ENCODE results near the gene BBC3. TPM values are rescaled to one million over a fixed set of nuclear protein-coding genes. Genes with fewer than 3 reads are reported as not detected.
A peak's percentile ranks its signal among the peaks of the same experiment; 100 is the strongest.
"Not testable (repeated sequence)": the region's sequence is repeated elsewhere in the genome, so short reads cannot be mapped to it uniquely, and the experiment has no call there.

The BBC3 gene
- 5.1 TPM for polyA plus RNA-seq

- no peaks in the 10 kb centered on the region for H3K9me3 Mint-ChIP-seq
Observed at GRCh38 chr19:47230921-47231214, at the start of gene BBC3. BBC3 (minus strand) TSS chr19:47231199; CDS start chr19:47228431, 2,768 bp downstream.

DNA sequence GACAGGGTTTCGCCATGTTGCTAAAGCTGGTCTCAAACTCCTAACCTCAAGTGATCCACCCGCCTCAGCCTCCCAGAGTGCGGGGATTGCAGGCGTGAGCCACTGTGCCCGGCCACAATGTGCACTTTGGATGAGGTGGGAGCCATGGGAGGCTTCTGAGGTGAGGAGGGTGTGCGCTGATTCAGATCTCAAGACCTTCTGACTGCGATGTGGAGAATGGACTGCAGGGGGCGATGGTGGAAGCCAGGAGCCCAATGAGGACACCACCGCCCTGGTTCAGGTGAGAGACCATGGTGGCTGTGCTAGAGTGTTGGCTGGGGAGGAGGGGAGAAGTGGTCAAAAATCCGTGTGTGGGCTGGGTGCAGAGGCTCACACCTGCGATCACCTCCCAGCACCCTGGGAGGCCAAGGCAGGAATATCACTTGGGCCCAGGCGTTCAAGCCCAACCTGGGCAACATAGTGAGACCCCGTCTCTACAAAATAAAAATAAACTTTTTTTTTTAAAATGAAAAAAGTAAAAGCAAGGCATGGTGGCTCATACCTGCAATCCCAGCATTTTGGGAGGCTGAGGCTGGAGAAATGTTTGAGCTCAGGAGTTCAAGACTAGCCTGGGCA is 49.3 kb upstream of the BBC3 start:
- no peaks in the 10 kb centered on the region for H3K9me3 Mint-ChIP-seq
- no peak overlapping the region for H3K27ac Mint-ChIP-seq
- H3K27me3 Mint-ChIP-seq: no peaks in the 10 kb centered on the region
- peak overlapping the region in 1 of 4 donors; percentile 24 for H3K4me3 Mint-ChIP-seq
- peaks cover 6% of the 10 kb centered on the region for H3K36me3 Mint-ChIP-seq
- H3K4me1 Mint-ChIP-seq: peaks cover 8 to 15% (median 10%) of the 10 kb centered on the region in 3 donors

More at GRCh38 chr19:47230921-47231214, at the start of gene BBC3:
- peaks cover 4% of the 10 kb centered on the region for H3K27me3 Mint-ChIP-seq
- H3K4me1 Mint-ChIP-seq: peaks cover 6 to 19% (median 15%) of the 10 kb centered on the region in 3 donors
- peak within 1 kb of the TSS; percentile 59 to 82 (median 78) for H3K4me3 Mint-ChIP-seq
- H3K36me3 Mint-ChIP-seq: no peaks in the 10 kb centered on the region
- peak within 1 kb of the TSS; percentile 79 to 91 (median 80) for H3K27ac Mint-ChIP-seq

- H3K4me3 Mint-ChIP-seq: peak overlapping the region in 2 of 4 donors; percentile 5 to 89
- H3K9me3 Mint-ChIP-seq, H3K36me3 Mint-ChIP-seq, H3K27me3 Mint-ChIP-seq: not testable (repeated sequence)
- peak overlapping the region in 1 of 3 donors; percentile 90 for H3K27ac Mint-ChIP-seq
- peaks cover 10 to 16% (median 12%) of the 10 kb centered on the region in 3 donors for H3K4me1 Mint-ChIP-seq
Observed at GRCh38 chr19:47276513-47276912, 45.5 kb upstream of the BBC3 start.

DNA sequence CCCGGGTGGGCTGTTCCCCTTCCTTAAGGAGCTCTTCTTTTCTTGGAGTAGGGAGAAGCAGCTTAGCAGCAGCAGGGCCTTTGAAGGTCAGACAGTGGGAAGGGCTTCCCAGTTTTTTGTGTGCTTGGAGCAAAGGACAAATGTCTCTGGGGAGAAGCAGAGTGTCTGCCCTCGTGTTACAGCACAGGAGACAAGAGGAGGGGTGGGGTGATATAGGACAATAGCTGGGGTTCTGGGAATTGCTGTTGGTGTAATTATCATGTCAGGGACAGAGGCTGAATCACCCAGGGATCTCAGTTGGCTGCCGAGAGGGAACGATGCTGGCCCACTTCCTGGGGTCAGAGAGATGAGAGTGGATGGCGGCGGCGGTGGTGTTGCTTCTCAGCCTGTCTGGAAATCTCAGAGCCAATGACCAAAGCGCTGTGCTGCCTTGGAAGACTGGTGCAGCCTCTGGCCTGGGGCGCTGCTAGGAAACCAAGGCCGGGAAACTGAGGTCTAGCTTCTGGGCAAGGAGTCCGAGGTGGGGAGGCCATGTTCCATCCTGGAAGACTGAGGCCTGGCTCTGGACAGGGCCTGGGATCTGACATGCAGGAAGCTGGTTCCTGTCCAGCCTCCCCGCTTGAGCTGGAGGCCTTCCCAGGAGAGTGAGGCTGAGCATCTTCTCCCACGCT is 44.9 kb upstream of the BBC3 start:
- H3K9me3 Mint-ChIP-seq: no peaks in the 10 kb centered on the region
- H3K4me1 Mint-ChIP-seq: peaks cover 10 to 18% (median 12%) of the 10 kb centered on the region in 3 donors
- no peaks in the 10 kb centered on the region for H3K27me3 Mint-ChIP-seq
- peaks cover 6% of the 10 kb centered on the region for H3K36me3 Mint-ChIP-seq
- H3K4me3 Mint-ChIP-seq: peak overlapping the region; percentile 74 to 89 (median 86)
- H3K27ac Mint-ChIP-seq: peak overlapping the region in 1 of 3 donors; percentile 90

- peak overlapping the region in 1 of 3 donors; percentile 90 for H3K27ac Mint-ChIP-seq
Observed at GRCh38 chr19:47274891-47275761, 44.1 kb upstream of the BBC3 start.

GRCh38 chr19:47274071-47274890 is 43.3 kb upstream of the BBC3 start, which contains the start of gene INAFM1:
INAFM1 (plus strand) TSS chr19:47274885; CDS start chr19:47274920, 35 bp downstream.
- Mint-ChIP-seq H3K9me3 (no peaks in the 10 kb centered on the region), H3K4me1 (peaks cover 10 to 13% (median 12%) of the 10 kb centered on the region in 3 donors), H3K36me3 (peaks cover 3% of the 10 kb centered on the region), H3K27me3 (no peaks in the 10 kb centered on the region), H3K27ac (peak within 1 kb of the TSS; percentile 96 to 98 (median 98)), H3K4me3 (peak within 1 kb of the TSS; percentile 95 to 97 (median 96))

More at GRCh38 chr19:47274891-47275761, 44.1 kb upstream of the BBC3 start:
- Mint-ChIP-seq H3K27me3 (no peaks in the 10 kb centered on the region), H3K4me3 (peak overlapping the region; percentile 74 to 97 (median 86)), H3K4me1 (peaks cover 10 to 15% (median 12%) of the 10 kb centered on the region in 3 donors), H3K36me3 (peaks cover 6% of the 10 kb centered on the region), H3K9me3 (no peaks in the 10 kb centered on the region)

DNA sequence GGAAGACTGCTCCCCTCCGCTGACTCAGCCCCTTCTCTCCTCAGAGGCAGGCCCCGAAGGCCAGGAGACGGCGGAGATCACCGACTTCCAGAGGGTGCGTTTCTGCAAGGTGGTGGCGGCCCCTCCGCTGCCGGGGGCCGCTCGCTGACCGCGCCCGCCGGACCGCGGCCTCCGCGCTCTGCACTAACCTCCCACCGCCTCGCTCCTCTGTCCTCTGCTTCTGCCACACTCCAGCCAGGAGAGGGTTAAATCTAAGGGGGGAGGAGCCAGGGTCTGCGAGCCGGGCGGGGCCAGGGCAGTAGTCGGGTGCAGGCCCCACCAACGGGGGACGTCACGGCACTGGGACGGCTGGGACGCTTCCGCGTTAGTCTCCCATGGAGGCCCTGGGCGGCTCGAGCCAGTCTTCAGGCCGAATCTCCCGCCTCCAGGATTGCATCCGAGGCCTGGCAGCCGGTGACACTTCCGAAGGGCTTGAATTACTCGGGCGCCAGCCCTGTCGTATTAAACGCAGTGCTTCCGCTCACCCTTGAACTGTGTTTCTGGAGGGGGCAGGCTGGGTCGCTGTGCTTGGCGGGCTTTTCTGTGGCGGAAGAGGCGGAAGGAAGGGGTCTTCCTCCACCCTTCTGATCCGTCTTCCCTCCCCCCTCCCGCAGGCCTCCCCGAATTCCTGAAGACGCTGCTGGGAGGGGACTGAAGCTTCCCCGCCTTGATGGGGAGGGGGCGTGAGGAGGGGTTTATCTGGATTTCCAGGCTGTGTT is 42.5 kb upstream of the BBC3 start:
- Mint-ChIP-seq H3K27ac (peak overlapping the region; percentile 96 to 98 (median 98)), H3K4me3 (peak overlapping the region; percentile 95 to 97 (median 96))

GRCh38 chr19:47272448-47273312 is 41.7 kb upstream of the BBC3 start:
- Mint-ChIP-seq H3K9me3 (no peaks in the 10 kb centered on the region), H3K4me3 (peak overlapping the region; percentile 80 to 96 (median 88)), H3K4me1 (peaks cover 9 to 12% (median 10%) of the 10 kb centered on the region in 3 donors), H3K27ac (peak overlapping the region in 2 of 3 donors; percentile 80 to 98), H3K27me3 (no peaks in the 10 kb centered on the region), H3K36me3 (peaks cover 3% of the 10 kb centered on the region)

More for the DNA sequence above, 42.5 kb upstream of the BBC3 start:
- H3K9me3 Mint-ChIP-seq: no peaks in the 10 kb centered on the region
- H3K27me3 Mint-ChIP-seq: no peaks in the 10 kb centered on the region
- peaks cover 10 to 13% (median 12%) of the 10 kb centered on the region in 3 donors for H3K4me1 Mint-ChIP-seq
- peaks cover 3% of the 10 kb centered on the region for H3K36me3 Mint-ChIP-seq

GRCh38 chr19:47271949-47272348 is 41.0 kb upstream of the BBC3 start:
- peaks cover 9 to 12% (median 10%) of the 10 kb centered on the region in 3 donors for H3K4me1 Mint-ChIP-seq
- no peaks in the 10 kb centered on the region for H3K27me3 Mint-ChIP-seq
- peak overlapping the region in 1 of 3 donors; percentile 98 for H3K27ac Mint-ChIP-seq
- H3K9me3 Mint-ChIP-seq: no peaks in the 10 kb centered on the region
- peaks cover 3% of the 10 kb centered on the region for H3K36me3 Mint-ChIP-seq
- H3K4me3 Mint-ChIP-seq: peak overlapping the region in 1 of 4 donors; percentile 80

- no peaks in the 10 kb centered on the region for H3K27me3 Mint-ChIP-seq
- H3K27ac Mint-ChIP-seq: peak overlapping the region in 2 of 3 donors; percentile 63 to 73
- no peaks in the 10 kb centered on the region for H3K9me3 Mint-ChIP-seq
- H3K36me3 Mint-ChIP-seq: peaks cover 3% of the 10 kb centered on the region
- H3K4me1 Mint-ChIP-seq: peaks cover 6 to 7% (median 6%) of the 10 kb centered on the region in 3 donors
- H3K4me3 Mint-ChIP-seq: peak overlapping the region in 1 of 4 donors; percentile 35
Observed at GRCh38 chr19:47270408-47270807, 39.4 kb upstream of the BBC3 start.

DNA sequence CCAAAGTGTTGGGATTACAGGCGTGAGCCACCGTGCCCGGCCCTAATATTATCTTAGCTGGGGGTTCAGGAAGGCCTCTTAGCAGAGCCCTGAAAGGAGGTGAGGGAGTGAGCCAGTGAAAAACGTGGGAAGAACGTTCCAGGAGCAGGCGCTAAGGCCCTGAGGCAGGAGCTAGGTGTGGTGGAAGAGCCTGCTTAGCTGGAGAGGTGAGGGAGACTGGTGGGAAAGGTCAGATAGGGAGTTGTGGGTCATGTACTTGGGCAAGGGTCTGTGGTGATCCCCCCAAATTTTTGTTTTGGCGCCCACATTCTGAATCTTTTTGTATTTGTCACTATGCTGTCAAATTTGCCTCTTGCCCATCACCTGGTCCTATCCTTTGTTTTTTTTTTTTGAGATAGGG is 38.6 kb upstream of the BBC3 start:
- Mint-ChIP-seq H3K36me3 (peaks cover 3% of the 10 kb centered on the region), H3K27me3 (no peaks in the 10 kb centered on the region), H3K27ac (peak overlapping the region in 1 of 3 donors; percentile 66), H3K9me3 (no peaks in the 10 kb centered on the region), H3K4me3 (peak overlapping the region in 1 of 4 donors; percentile 35), H3K4me1 (peaks cover 5 to 7% (median 6%) of the 10 kb centered on the region in 3 donors)

DNA sequence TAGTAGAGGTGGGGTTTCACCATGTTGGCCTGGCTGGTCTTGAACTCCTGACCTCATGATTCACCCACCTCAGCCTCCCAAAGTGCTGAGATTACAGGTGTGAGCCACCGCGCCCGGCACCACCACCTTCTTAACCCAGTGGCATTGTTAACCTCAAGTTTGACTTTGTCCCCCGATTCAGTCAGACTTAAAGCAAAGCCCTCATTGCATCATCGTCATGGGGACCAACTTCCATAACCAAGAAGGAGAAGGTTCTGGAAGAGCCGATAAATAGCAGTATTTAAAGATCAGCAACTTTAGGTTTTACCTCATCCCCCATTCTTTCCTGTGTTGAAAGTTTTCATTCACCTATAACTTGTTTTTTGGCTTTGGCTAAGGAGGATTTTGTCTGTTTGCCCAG is 37.0 kb upstream of the BBC3 start:
- no peak overlapping the region for H3K27ac Mint-ChIP-seq
- peaks cover 3% of the 10 kb centered on the region for H3K36me3 Mint-ChIP-seq
- H3K27me3 Mint-ChIP-seq: no peaks in the 10 kb centered on the region
- H3K4me1 Mint-ChIP-seq: peaks cover 5 to 8% (median 7%) of the 10 kb centered on the region in 3 donors
- no peaks in the 10 kb centered on the region for H3K9me3 Mint-ChIP-seq
- peak overlapping the region in 1 of 4 donors; percentile 67 for H3K4me3 Mint-ChIP-seq

DNA sequence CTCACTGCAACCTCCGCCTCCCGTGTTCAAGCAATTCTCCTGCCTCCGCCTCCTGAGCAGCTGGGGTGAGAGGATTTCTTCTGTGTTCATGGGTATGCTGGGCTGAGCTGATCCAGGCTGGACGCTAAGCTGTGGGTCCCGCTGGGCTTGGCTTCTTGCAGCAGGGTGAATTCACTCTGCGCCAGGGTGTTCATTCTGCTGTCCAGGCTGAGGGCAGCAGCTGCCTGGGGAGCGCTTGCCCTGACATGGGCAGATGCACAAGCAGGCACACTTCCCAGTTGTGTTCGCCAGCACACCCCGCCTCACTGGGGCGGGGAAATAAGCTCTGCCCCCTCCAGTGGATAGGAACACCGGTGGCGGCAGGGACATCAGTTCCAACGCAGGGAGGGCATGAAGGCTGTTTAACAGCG is 36.4 kb upstream of the BBC3 start:
- Mint-ChIP-seq H3K9me3 (no peaks in the 10 kb centered on the region), H3K36me3 (peaks cover 5% of the 10 kb centered on the region), H3K4me3 (no peak overlapping the region), H3K27ac (peak overlapping the region in 2 of 3 donors; percentile 48 to 82), H3K4me1 (peaks cover 3 to 10% (median 6%) of the 10 kb centered on the region in 3 donors), H3K27me3 (no peaks in the 10 kb centered on the region)
